ENCODE measurements around the gene MMP7.

DNA sequence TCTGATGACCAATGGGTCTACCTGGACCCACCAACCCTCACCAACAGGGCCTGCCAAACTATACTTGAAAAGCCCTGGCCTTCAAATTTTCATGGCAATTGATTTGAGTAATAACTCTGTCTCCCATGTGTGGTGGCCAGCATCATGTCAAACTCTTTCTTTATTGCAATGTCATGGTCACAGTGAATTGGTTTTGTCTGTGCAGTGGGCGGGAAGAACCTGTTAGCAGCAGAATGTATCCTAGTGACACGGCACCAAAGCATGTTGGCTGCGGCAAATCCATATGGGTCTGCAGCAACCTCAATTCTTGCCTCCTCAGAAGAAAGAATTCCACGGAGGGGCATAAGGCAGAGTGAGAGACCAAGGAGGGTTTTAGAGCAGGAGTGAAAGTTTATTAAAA lies 58.4 kb downstream of the MMP7 start:
- TF ChIP-seq CTCF (IDR thresholded peaks at IDR 0.05), result no peak
- no peak for TF ChIP-seq POLR2AphosphoS5 (IDR thresholded peaks at IDR 0.05)
